Right cardiac atrium (tissue), 5 donors: Measurements from ENCODE around the gene CD99L2. TPM values are rescaled to one million over a fixed set of nuclear protein-coding genes. Genes with fewer than 3 reads are reported as not detected.

Experiments
- ATAC-seq, 2 donors: fragments of 200-7000 bp; cut with Tn5 transposase; one replicate each; pipeline versions ENCODE4 v1.8.0 to v1.9.1; 2020; ENCODE audit warnings: moderate library complexity in 2 of 2, mild to moderate bottlenecking in 1 of 2
- DNase-seq, 3 donors: peaks; one replicate each; pipeline ENCODE4 v3.0.0-alpha.2; 2020
- H3K27ac ChIP-seq: one replicate; pipeline ENCODE4 v1.5.1; 2013; ENCODE audit warnings: mild to moderate bottlenecking, low read length, control low read depth, moderate library complexity
- H3K27me3 ChIP-seq: one replicate; pipeline ENCODE4 v1.6.1; 2013; ENCODE audit not compliant: control insufficient read depth, insufficient read depth
- H3K4me1 ChIP-seq: one replicate; pipeline ENCODE4 v1.6.1; 2013; ENCODE audit warnings: low read length; ENCODE audit not compliant: control insufficient read depth, insufficient read depth
- H3K4me3 ChIP-seq: one replicate; pipeline ENCODE4 v1.5.1; 2013; ENCODE audit warnings: low read length, control low read depth
- H3K9me3 ChIP-seq: one replicate; pipeline ENCODE4 v1.6.1; 2013; ENCODE audit warnings: low read length; ENCODE audit not compliant: control insufficient read depth
- WGBS: extraction: QIAGEN DNeasy Blood & Tissue Kit; methylation state at CpG from one replicate; pipeline ENCODE4 v1.1.7; 2013; 5-methylcytosine and 5-hydroxymethylcytosine counted together
- intact Hi-C, 4 donors: fragments of 100-400 bp; cut with DNase I; formaldehyde crosslinking; loops; one replicate each; pipeline versions ENCODE4 v1.11.0 to v1.14.0; 2022 to 2023
- polyA plus RNA-seq: library from polyadenylated mRNA; stranded (reverse); fragments of 200-250 nt; gene quantifications from one replicate; pipeline ENCODE4 v1.2.3, GENCODE V29; 2013
- total RNA-seq, 4 donors: library from RNA; stranded (reverse); fragmentation: NEBNext Ultra II Directional; extraction: Animal tissue kit (Norgen Biotek cat#: 25700); gene quantifications; one replicate each; pipeline ENCODE4 v1.2.1, GENCODE V29; 2021
- donor health status: healthy with polysubstance abuse.
- donor health status: DM: no; HTN: yes; CAD: no.
- donor health status: DM: no; HTN: no; CAD: no.
- donor health status: DM: no; HTN: yes; CAD: no; lungs with severe emphysema.
- donor health status: DM: yes; HTN: yes; CAD: no.

The CD99L2 gene
- total and polyA plus RNA-seq, 5 donors, result 66.5 to 84.7 (median 71.5) TPM

- Histone ChIP-seq H3K4me3 (no peak overlapping the region), H3K4me1 (no peaks in the 10 kb centered on the region), H3K9me3 (no peaks in the 10 kb centered on the region), H3K27ac (no peak overlapping the region), H3K27me3 (no peaks in the 10 kb centered on the region)
- ATAC-seq, result no peak
- no peak for DNase-seq
- intact Hi-C loops, result no loop called here
- WGBS, result 93% methylated on average over 2 of the region's 2 CpGs
Observed at GRCh38 chrX:150926791-150927190, 28.3 kb upstream of the CD99L2 start.

GRCh38 chrX:150926304-150926703 is 27.8 kb upstream of the CD99L2 start:
- no peaks in the 10 kb centered on the region for H3K4me1 ChIP-seq
- DNase-seq (no peak), ATAC-seq (no peak)
- 68% methylated on average over 2 of the region's 2 CpGs for WGBS
- H3K27me3 ChIP-seq, result no peaks in the 10 kb centered on the region
- no peak overlapping the region for H3K4me3 ChIP-seq
- intact Hi-C loops, result no loop called here
- H3K9me3 ChIP-seq, result no peaks in the 10 kb centered on the region
- no peak overlapping the region for H3K27ac ChIP-seq

GRCh38 chrX:150919401-150919800 is 20.9 kb upstream of the CD99L2 start:
- no peaks in the 10 kb centered on the region for H3K27me3 ChIP-seq
- H3K4me1 ChIP-seq, result no peaks in the 10 kb centered on the region
- ATAC-seq, result no peak
- H3K27ac ChIP-seq, result no peak overlapping the region
- no peak for DNase-seq
- no peak overlapping the region for H3K4me3 ChIP-seq
- intact Hi-C loops, result no loop called here
- no peaks in the 10 kb centered on the region for H3K9me3 ChIP-seq

GRCh38 chrX:150913511-150913910 is 15.0 kb upstream of the CD99L2 start:
- DNase-seq (no peak), ATAC-seq (no peak)
- Histone ChIP-seq H3K27ac (no peak overlapping the region), H3K27me3 (no peaks in the 10 kb centered on the region), H3K4me1 (no peaks in the 10 kb centered on the region), H3K9me3 (no peaks in the 10 kb centered on the region), H3K4me3 (no peak overlapping the region)
- intact Hi-C loops, result no loop called here
- 81% methylated on average over 9 of the region's 9 CpGs for WGBS

DNA sequence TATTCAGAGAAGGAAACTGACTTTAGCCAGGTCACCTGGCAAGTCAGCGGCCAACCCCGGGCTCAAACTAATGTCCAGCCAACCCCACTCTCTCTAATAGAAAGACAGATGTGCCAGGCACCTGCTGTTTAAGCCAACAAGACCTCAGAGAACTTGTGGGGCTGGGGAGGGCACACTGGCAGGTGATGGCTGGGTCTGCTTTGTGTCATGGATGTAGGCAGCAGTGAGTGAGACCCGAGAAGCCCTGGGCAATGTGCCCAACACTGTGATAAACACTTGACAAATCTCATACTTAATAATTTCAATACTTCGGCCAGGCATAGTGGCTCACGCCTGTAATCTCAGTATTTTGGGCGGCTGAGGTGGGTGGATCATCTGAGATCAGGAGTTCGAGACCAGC is 9.0 kb upstream of the CD99L2 start:
- no peaks in the 10 kb centered on the region for H3K9me3 ChIP-seq
- H3K27me3 ChIP-seq, result no peaks in the 10 kb centered on the region
- WGBS, result 37% methylated on average over 7 of the region's 7 CpGs
- H3K4me1 ChIP-seq, result no peaks in the 10 kb centered on the region
- no peak overlapping the region for H3K4me3 ChIP-seq
- intact Hi-C loops, result no loop called here
- no peak overlapping the region for H3K27ac ChIP-seq
- ATAC-seq, result no peak
- DNase-seq, result peak in 1 of 3 donors; percentile 45

DNA sequence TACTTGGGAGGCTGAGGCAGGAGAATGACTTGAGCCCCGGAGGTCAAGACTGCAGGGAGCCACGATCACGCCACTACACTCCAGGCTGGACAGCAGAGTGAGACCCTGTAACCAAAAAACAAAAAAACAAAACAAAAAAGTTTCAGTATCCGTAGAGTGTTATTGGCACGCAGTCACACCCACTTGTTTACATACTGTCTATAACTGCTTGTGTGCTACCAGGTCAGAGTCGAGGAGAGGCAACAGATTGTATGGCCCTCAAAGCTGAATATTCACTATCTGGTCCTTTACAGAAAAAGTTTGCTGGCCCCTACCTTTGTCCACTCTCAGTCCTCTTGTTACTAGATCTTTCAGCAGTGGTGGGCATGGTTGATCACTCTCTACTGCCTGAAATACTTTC is 8.2 kb upstream of the CD99L2 start:
- WGBS, result 92% methylated on average over 6 of the region's 6 CpGs
- Histone ChIP-seq H3K27me3 (no peaks in the 10 kb centered on the region), H3K4me1 (no peaks in the 10 kb centered on the region), H3K27ac (no peak overlapping the region), H3K4me3 (no peak overlapping the region), H3K9me3 (no peaks in the 10 kb centered on the region)
- DNase-seq, result no peak
- ATAC-seq, result no peak
- intact Hi-C loops, result no loop called here

DNA sequence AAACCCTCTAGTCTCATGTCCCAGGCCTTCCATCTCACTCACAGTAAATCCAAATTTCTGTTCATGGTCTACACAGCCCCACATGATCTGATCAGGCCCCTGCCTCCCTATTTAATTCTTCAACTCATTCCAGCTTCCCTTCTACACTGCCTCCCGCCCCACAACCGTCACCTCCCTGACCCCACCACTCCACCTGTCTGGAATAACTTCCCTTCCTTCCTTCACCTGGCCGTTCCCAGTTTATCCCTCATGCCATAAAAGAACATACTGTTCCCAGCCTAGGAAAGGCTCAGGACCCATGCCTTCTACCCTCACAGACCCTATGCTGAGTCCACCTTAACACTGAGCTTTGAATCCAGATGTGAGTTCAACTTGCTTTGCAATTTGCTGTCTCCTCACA is 6.8 kb upstream of the CD99L2 start:
- Histone ChIP-seq H3K27ac (no peak overlapping the region), H3K9me3 (no peaks in the 10 kb centered on the region), H3K4me1 (no peaks in the 10 kb centered on the region), H3K27me3 (no peaks in the 10 kb centered on the region), H3K4me3 (no peak overlapping the region)
- ATAC-seq (no peak), DNase-seq (no peak)
- 94% methylated on average over 3 of the region's 3 CpGs for WGBS
- intact Hi-C loops, result no loop called here

DNA sequence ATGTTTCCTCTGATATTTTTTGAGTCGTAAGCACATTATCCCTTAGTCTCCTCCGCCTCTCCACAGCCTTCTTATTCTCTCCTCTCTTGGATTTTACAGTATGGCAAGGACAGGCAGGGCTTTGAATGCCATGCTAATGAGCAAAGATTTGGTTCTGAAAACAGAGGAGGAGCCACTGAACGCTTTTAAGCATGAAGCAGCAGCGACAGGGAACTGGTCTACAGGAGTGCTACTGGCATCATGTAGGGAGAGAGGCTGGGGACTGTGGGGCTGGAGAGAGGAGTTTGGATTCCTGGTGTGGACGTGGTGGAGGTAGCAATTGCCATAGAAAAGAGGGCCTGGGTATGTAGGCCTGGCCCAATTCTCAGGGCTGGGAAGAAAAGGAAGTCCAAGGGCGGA is 4.6 kb upstream of the CD99L2 start:
- no peaks in the 10 kb centered on the region for H3K27me3 ChIP-seq
- WGBS, result 62% methylated on average over 6 of the region's 6 CpGs
- no peaks in the 10 kb centered on the region for H3K9me3 ChIP-seq
- H3K4me3 ChIP-seq, result no peak overlapping the region
- no peak for DNase-seq
- intact Hi-C loops, result no loop called here
- H3K27ac ChIP-seq, result no peak overlapping the region
- no peaks in the 10 kb centered on the region for H3K4me1 ChIP-seq
- no peak for ATAC-seq

GRCh38 chrX:150902434-150903109 is 4.1 kb upstream of the CD99L2 start:
- intact Hi-C loops, result no loop called here
- ATAC-seq, result no peak
- WGBS, result 65% methylated on average over 7 of the region's 7 CpGs

GRCh38 chrX:150899191-150899757 is 806 bp upstream of the CD99L2 start:
- DNase-seq, result peak; percentile 32 to 72 (median 65)
- intact Hi-C loops, result no loop called here
- peak overlapping the region; percentile 62 for H3K27ac ChIP-seq

More at GRCh38 chrX:150902434-150903109, 4.1 kb upstream of the CD99L2 start:
- H3K27ac ChIP-seq, result no peak overlapping the region
- H3K4me3 ChIP-seq, result no peak overlapping the region
- H3K27me3 ChIP-seq, result no peaks in the 10 kb centered on the region
- no peak for DNase-seq
- no peaks in the 10 kb centered on the region for H3K9me3 ChIP-seq
- no peaks in the 10 kb centered on the region for H3K4me1 ChIP-seq

DNA sequence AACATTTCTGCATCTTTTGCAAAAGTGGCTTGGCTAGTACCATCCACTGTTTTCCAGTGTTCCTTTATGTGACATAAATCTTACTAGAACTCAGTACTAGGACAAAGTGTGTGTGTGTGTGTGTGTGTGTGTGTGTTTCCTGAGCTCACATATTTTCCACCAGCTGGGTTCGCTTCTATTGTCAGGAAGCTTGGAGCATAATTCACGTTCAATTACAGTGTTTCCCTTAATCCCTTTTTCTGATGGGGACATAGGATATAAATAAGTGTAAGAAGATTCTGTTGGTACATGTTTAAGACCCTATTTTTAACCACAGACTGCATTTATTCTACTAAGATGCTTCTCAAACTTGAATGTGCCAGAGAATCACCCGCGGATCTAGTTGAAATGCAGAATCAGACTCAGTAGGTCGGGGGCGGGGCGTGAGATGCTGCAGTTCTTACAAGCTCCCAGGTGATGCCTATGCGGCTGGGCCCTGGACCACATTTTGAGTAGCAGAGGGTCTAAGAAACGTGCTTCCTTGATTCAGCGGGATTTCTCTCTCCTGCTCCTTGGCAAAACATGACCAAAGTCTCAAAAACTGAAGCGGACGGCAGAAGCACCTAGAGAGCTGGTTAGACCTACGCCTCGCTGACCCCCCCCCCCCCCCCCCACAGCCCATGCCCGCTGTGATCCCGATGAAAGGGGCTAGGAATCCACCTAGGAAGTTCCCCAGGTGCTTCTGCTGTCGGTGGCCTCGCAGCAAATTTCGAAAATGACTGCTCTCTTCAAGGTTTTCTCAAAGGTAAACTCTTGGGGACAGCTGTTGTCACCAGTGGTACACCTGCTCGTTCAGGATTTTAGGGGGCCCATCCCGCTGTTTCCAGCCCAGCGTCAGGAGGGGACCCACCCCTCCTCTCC is 797 bp downstream of the CD99L2 start:
- Histone ChIP-seq H3K4me3 (peak overlapping the region; percentile 79), H3K9me3 (no peaks in the 10 kb centered on the region), H3K27me3 (no peaks in the 10 kb centered on the region), H3K4me1 (no peaks in the 10 kb centered on the region), H3K27ac (peak overlapping the region; percentile 56)
- WGBS, result 3% methylated on average over 22 of the region's 22 CpGs
- DNase-seq (peak in 2 of 3 donors; percentile 36 to 54), ATAC-seq (no peak)
- intact Hi-C loops, result no loop called here

More at GRCh38 chrX:150899191-150899757, 806 bp upstream of the CD99L2 start:
- H3K4me1 ChIP-seq, result no peaks in the 10 kb centered on the region
- H3K27me3 ChIP-seq, result no peaks in the 10 kb centered on the region
- peak overlapping the region; percentile 79 for H3K4me3 ChIP-seq
- WGBS, result under 1% methylated on average over 42 of the region's 42 CpGs
- peak; percentile 49 to 57 for ATAC-seq
- H3K9me3 ChIP-seq, result no peaks in the 10 kb centered on the region
